KOPT-K1 (cell line): ENCODE data around the gene TMED8.
"Not testable (repeated sequence)": the region's sequence is repeated elsewhere in the genome, so short reads cannot be mapped to it uniquely, and the experiment has no call there.

Source experiments
- H3K27ac ChIP-seq: fragments of 200-600 bp; sonication (generic); 2 replicates; pipeline ENCODE4 v1.5.1; 2016; ENCODE audit warnings: antibody characterized with exemption, mild to moderate bottlenecking, low read depth, low read length; ENCODE audit not compliant: poor library complexity, severe bottlenecking
- H3K36me3 ChIP-seq: fragments of 200-600 bp; sonication (generic); 2 replicates; pipeline ENCODE4 v1.5.1; 2017; ENCODE audit warnings: antibody characterized with exemption, mild to moderate bottlenecking, low read length, moderate library complexity; ENCODE audit not compliant: insufficient read depth
- H3K9me3 ChIP-seq: fragments of 200-600 bp; sonication (generic); 2 replicates; pipeline ENCODE4 v1.5.1; 2017; ENCODE audit warnings: antibody characterized with exemption, low read length, mild to moderate bottlenecking; ENCODE audit not compliant: insufficient read depth, poor library complexity, severe bottlenecking

Gene TMED8, protein sequence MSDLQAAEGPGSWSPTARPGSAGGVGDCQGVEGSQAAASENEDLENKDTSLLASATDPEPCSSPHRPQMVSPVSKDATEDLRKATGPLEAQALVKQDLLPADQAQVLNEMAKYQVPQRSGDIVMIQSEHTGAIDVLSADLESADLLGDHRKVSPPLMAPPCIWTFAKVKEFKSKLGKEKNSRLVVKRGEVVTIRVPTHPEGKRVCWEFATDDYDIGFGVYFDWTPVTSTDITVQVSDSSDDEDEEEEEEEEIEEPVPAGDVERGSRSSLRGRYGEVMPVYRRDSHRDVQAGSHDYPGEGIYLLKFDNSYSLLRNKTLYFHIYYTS

DNA sequence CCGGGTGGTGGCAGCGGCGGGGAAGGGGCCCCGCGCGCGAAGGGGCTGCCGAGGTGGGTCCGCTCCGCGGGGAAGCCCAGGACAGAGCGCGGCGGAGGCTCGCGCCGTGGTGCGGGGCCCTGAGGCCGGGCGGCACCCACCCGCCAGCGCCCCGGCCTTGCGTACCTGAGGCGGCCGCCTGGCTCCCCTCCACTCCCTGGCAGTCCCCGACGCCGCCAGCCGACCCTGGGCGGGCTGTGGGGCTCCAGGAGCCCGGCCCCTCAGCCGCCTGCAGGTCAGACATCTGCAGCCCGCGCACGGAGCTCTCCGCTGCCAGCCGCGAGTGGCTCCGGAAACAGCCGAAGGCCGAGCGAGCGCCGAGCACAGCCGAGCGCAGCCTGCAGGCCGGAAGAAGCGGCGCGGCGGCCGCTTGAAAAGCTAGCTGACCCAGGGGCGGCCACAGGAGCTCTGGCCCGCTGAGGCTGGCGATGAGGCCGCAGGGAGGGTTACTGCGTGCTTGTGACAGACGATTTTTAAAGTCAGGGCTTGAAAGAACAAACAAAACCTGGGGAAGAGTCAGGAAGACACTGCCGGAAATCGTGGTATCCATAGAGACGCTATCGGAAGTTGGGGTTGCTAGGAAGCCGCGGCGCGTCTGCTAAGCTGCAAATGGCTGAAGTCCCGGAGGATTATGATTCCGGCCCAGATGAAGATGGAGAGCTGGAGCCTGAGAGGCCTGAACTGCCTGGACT lies at the start of gene TMED8, which contains the start of gene SAMD15:
Gene TMED8, minus strand, starts transcription at position 324 of the 731 bp plus-strand sequence. Its CDS starts 41 bp downstream, at position 283.
Gene SAMD15, plus strand, starts transcription at position 609 of the 731 bp plus-strand sequence. Its CDS starts 40 bp downstream, at position 649.
- H3K27ac ChIP-seq = peak within 1 kb of the TSS; percentile 76
- H3K9me3 ChIP-seq = no peaks in the 10 kb centered on the region
- H3K36me3 ChIP-seq = no peaks in the 10 kb centered on the region

GRCh38 chr14:77426396-77426795 lies 49.5 kb upstream of the TMED8 start:
- H3K27ac ChIP-seq = no peak overlapping the region
- peaks cover 87% of the 10 kb centered on the region for H3K36me3 ChIP-seq
- no peaks in the 10 kb centered on the region for H3K9me3 ChIP-seq

DNA sequence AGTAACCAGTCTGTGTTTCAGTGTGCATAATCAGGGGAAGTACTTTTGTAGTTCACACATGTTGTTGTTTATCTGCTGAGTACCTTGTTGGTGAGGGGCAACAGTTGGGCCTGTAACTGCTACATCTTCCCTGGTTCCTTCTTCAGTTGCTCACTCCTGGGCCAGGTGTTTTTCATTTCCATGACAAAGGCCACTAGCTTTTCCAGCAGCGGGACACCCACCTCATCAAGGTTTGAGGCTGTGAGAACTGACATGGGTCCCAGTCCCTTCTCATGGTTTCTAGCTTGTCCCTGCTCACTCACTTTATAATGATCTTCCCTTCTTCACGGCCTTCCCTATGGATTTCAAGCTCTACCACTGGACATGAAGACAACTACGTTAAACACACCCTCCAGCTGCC lies 48.0 kb upstream of the TMED8 start:
- no peak overlapping the region for H3K27ac ChIP-seq
- peaks cover 78% of the 10 kb centered on the region for H3K36me3 ChIP-seq
- no peaks in the 10 kb centered on the region for H3K9me3 ChIP-seq

DNA sequence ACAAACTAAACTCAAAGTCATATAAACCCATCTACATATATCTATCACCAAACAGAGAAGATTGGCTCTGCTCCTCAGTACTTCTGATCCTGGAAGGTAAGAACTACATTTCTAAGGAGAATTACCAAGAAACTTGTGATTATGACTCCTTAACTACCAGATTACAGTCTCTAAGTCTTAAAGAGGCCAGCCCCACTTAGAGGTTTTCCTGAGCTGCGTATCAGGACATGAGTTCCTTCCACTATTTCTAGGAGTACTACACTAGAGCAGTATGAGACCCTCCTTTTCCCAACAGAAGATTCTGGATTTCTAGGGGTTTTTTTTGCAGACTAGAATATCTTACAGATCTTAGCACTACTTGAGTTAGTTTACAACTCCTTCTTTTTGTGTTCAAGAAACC lies 46.5 kb upstream of the TMED8 start, which contains the start of gene NOXRED1:
Gene NOXRED1, minus strand, starts transcription at position 101 of the 400 bp plus-strand sequence. CDS start 634 bp downstream, outside the sequence.
- H3K36me3 ChIP-seq = peaks cover 63% of the 10 kb centered on the region
- peaks cover 13% of the 10 kb centered on the region for H3K9me3 ChIP-seq
- no peak within 1 kb of the TSS for H3K27ac ChIP-seq

DNA sequence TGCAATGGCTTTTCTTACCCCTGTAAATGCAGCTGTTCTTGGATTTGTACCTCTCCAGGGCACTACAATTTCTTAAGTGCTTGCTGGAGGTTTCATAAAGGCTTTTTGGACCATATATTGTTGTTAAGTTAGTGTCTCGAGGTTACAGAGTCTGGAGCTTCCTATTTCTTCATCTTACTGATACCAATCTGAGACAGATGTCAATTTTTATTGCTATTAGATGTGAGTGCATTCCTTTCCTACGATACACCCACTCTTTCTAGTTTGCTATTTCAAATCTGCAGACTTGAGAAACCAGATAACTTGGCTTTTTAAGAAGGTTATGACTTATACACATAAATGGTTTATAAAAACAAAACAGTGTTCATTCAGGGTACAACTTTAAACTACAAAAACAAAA lies 44.3 kb upstream of the TMED8 start:
- peaks cover 13% of the 10 kb centered on the region for H3K9me3 ChIP-seq
- H3K27ac ChIP-seq = no peak overlapping the region
- H3K36me3 ChIP-seq = peaks cover 41% of the 10 kb centered on the region

DNA sequence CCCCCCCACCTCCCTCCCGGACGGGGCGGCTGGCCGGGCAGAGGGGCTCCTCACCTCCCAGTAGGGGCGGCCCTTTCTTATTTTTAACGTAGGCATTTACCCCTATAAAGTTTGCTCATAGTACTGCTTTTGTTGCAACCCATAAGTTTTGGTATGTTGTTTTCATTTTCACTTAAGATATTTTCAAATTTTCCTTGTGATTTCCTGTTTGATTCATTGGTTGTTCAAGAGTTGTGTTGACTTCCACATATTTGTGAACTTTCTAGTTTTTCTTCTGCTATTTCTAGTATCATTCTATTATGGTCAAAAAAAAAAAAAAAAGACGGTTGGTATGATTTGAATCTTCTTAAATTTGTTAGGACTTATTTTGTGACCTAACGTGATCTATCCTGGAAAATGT lies 39.9 kb upstream of the TMED8 start:
- Histone ChIP-seq H3K9me3 (peaks cover 13% of the 10 kb centered on the region), H3K27ac (no peak overlapping the region)

GRCh38 chr14:77416098-77416497 lies 39.2 kb upstream of the TMED8 start:
- H3K9me3 ChIP-seq = peaks cover 13% of the 10 kb centered on the region

More for the DNA sequence above, 39.9 kb upstream of the TMED8 start:
- H3K36me3 ChIP-seq = 0 out of 2 replicates have a peak, but pooled peaks cover 4% of the 10 kb centered on the region

GRCh38 chr14:77415403-77416030 lies 38.6 kb upstream of the TMED8 start:
- not testable (repeated sequence) for H3K36me3 ChIP-seq, H3K27ac ChIP-seq
- peaks cover 13% of the 10 kb centered on the region for H3K9me3 ChIP-seq

More at GRCh38 chr14:77416098-77416497, 39.2 kb upstream of the TMED8 start:
- not testable (repeated sequence) for H3K36me3 ChIP-seq, H3K27ac ChIP-seq

DNA sequence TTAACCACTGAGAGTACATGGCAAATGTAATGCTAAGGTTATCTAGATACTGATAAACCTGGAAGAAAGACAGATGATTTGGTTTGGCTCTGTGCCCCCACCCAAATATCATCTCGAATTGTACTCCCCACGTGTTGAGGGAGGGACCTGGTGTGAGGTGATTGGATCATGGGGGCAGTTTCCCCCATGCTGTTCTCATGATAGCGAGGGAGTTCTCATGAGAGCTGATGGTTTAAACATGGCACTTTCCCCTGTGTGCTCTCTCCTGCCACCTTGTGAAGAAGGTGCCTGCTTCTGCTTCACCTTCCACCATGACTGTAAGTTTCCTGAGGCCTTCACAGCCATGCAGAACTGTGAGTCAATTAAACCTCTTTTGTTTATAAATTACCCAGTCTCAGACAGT lies 32.2 kb upstream of the TMED8 start:
- no peak overlapping the region for H3K27ac ChIP-seq
- H3K36me3 ChIP-seq = no peaks in the 10 kb centered on the region
- no peaks in the 10 kb centered on the region for H3K9me3 ChIP-seq

- Histone ChIP-seq H3K27ac (peak overlapping the region; percentile 59), H3K36me3 (no peaks in the 10 kb centered on the region), H3K9me3 (no peaks in the 10 kb centered on the region)
These were observed 30.3 kb upstream of the TMED8 start for GRCh38 chr14:77407158-77407557.

GRCh38 chr14:77406718-77407117 lies 29.8 kb upstream of the TMED8 start:
- Histone ChIP-seq H3K27ac (peak overlapping the region; percentile 59), H3K36me3 (no peaks in the 10 kb centered on the region), H3K9me3 (no peaks in the 10 kb centered on the region)

DNA sequence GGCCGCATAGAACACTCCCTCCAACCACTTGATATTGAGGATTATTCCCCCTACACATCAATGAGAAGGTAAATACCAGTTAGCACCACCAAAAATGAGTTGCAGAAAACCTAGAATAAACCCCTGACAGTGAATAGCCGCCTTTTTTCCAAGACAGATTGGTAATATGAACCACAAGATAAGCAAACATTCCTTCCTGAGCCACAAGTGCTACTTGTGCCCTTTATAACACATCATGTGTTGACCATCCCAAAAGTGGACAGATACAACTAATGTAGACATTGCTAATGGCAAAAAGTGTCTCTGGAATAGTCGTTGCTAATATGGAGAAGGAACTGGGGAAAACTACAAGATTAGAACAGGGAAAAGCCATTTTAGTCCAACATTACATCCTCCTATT lies 29.2 kb upstream of the TMED8 start:
- no peak overlapping the region for H3K27ac ChIP-seq
- no peaks in the 10 kb centered on the region for H3K36me3 ChIP-seq
- no peaks in the 10 kb centered on the region for H3K9me3 ChIP-seq

DNA sequence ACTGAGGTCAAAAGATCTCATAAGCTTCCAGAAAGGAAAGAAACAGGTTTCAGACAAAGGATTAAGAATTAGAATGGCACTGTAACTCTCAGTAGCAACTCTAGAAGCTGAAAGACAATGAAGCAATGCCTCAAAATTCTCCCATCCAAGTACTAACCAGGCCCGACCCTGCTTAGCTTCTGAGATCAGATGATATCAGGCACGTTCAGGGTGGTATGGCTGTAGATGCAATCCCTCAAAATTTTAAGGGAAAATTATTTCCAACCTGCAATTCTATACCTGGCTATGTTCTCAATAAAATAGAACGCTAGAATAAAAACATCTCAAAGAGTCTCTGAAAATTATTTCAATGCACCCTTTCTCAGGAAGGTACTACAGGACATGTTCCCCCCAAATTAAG lies 26.9 kb upstream of the TMED8 start:
- Histone ChIP-seq H3K9me3 (no peaks in the 10 kb centered on the region), H3K36me3 (no peaks in the 10 kb centered on the region), H3K27ac (no peak overlapping the region)

GRCh38 chr14:77400216-77400615 lies 23.3 kb upstream of the TMED8 start:
- Histone ChIP-seq H3K9me3 (no peaks in the 10 kb centered on the region), H3K36me3 (no peaks in the 10 kb centered on the region), H3K27ac (no peak overlapping the region)

- no peak overlapping the region for H3K27ac ChIP-seq
- H3K9me3 ChIP-seq = no peaks in the 10 kb centered on the region
- no peaks in the 10 kb centered on the region for H3K36me3 ChIP-seq
These were observed 13.3 kb upstream of the TMED8 start for GRCh38 chr14:77390188-77390587.
